Upper lobe of left lung (tissue), 6 donors: ENCODE data around the gene PUSL1. TPM values are rescaled to one million over a fixed set of nuclear protein-coding genes. Genes with fewer than 3 reads are reported as not detected.
A peak's percentile ranks its signal among the peaks of the same experiment; 100 is the strongest.

ENCODE experiments used
- ATAC-seq, 2 donors: fragments of 200-7000 bp; cut with Tn5 transposase; one replicate each; pipeline ENCODE4 v1.9.1; 2022; ENCODE audit warnings: mild to moderate bottlenecking in 2 of 2, moderate library complexity in 2 of 2; ENCODE audit not compliant: low FRiP score in 2 of 2
- DNase-seq, 2 donors: peaks; one replicate each; pipeline ENCODE4 v3.0.0-alpha.2; 2019 to 2020
- H3K27ac ChIP-seq, 4 donors: fragments of 200-600 bp; sonication (generic); one replicate each; pipeline ENCODE4 v1.5.1; 2016 to 2019
- H3K27me3 ChIP-seq, 4 donors: fragments of 200-600 bp; sonication (generic); one replicate each; pipeline ENCODE4 v1.5.1; 2017 to 2019
- H3K36me3 ChIP-seq, 4 donors: fragments of 200-600 bp; sonication (generic); one replicate each; pipeline ENCODE4 v1.5.1; 2016 to 2019
- H3K4me1 ChIP-seq, 4 donors: fragments of 200-600 bp; sonication (generic); one replicate each; pipeline ENCODE4 v1.5.1; 2018 to 2019
- H3K4me3 ChIP-seq, 4 donors: fragments of 200-600 bp; sonication (generic); one replicate each; pipeline ENCODE4 v1.5.1; 2017 to 2019; ENCODE audit warnings: mild to moderate bottlenecking in 2 of 4, moderate library complexity in 1 of 4
- H3K9me3 ChIP-seq, 4 donors: fragments of 200-600 bp; sonication (generic); one replicate each; pipeline ENCODE4 v1.5.1; 2018 to 2019
- CTCF ChIP-seq, 6 experiments: fragments of 450-650 bp in 4 of 6; fragments of 200-600 bp in 2 of 6; sonication (generic) in 2 of 6; IDR thresholded peaks; one replicate each; pipeline ENCODE4 v1.5.1; 2016 to 2019; ENCODE audit warnings: antibody characterized with exemption in 6 of 6
- EP300 ChIP-seq, 4 donors: sonication (generic); formaldehyde crosslinking; IDR thresholded peaks; one replicate each; pipeline ENCODE4 v1.5.1; 2017; ENCODE audit warnings: antibody characterized with exemption in 4 of 4, control low read depth in 2 of 4
- POLR2A ChIP-seq, 4 donors: fragments of 450-650 bp; IDR thresholded peaks; one replicate each; pipeline ENCODE4 v1.5.1; 2016 to 2017; ENCODE audit warnings: antibody characterized with exemption in 4 of 4, mild to moderate bottlenecking in 2 of 4
- POLR2AphosphoS5 ChIP-seq, 2 donors: sonication (generic); formaldehyde crosslinking; IDR thresholded peaks; one replicate each; pipeline ENCODE4 v1.5.1; 2017; ENCODE audit warnings: antibody characterized with exemption in 2 of 2
- WGBS, 2 donors: methylation state at CpG; one replicate each; pipeline ENCODE4 v1.1.5; 2017 to 2018; 5-methylcytosine and 5-hydroxymethylcytosine counted together
- total RNA-seq, 6 donors: library from RNA; depleted of rRNA in 4 of 6; stranded (reverse); fragments of >200 nt in 4 of 6; gene quantifications; one replicate each; pipeline versions ENCODE4 v1.1.0 to v1.2.1, GENCODE V29; 2016 to 2021
- donor health status: DM: no; HTN: no; CAD: no; lungs with moderate emphysema.
- donor health status: DM: no; HTN: yes; CAD: no; lungs with severe emphysema.

Gene PUSL1
- total RNA-seq, 6 donors from 2014 or later = 16.8 to 38.8 (median 23.0) TPM

GRCh38 chr1:1342061-1342562 lies 33.7 kb downstream of the PUSL1 start:
- WGBS, 2 donors = 94% methylated on average over 10 to 25 of the region's 28 CpGs
- H3K4me3 ChIP-seq = no peak overlapping the region
- H3K4me1 ChIP-seq = peaks cover 21 to 38% (median 31%) of the 10 kb centered on the region in 4 donors
- H3K9me3 ChIP-seq = no peaks in the 10 kb centered on the region
- DNase-seq = peak in 1 of 2 donors; percentile 83
- TF ChIP-seq CTCF (IDR thresholded peaks at IDR 0.05) (no peak), POLR2A (IDR thresholded peaks at IDR 0.05) (no peak), EP300 (IDR thresholded peaks at IDR 0.05) (no peak), POLR2AphosphoS5 (IDR thresholded peaks at IDR 0.05) (no peak)
- no peak for ATAC-seq
- no peaks in the 10 kb centered on the region for H3K27me3 ChIP-seq
- no peak overlapping the region for H3K27ac ChIP-seq
- peaks cover 3 to 49% (median 36%) of the 10 kb centered on the region in 4 donors for H3K36me3 ChIP-seq

GRCh38 chr1:1342584-1343115 lies 34.3 kb downstream of the PUSL1 start:
- peak in 1 of 2 donors; percentile 73 for DNase-seq
- 83 to 88% methylated on average over 14 to 18 of the region's 18 CpGs for WGBS, 2 donors
- Histone ChIP-seq H3K36me3 (peaks cover 3 to 44% (median 33%) of the 10 kb centered on the region in 4 donors), H3K9me3 (no peaks in the 10 kb centered on the region), H3K4me1 (peaks cover 27 to 43% (median 36%) of the 10 kb centered on the region in 4 donors), H3K27ac (no peak overlapping the region), H3K4me3 (no peak overlapping the region), H3K27me3 (no peaks in the 10 kb centered on the region)
- TF ChIP-seq POLR2A (IDR thresholded peaks at IDR 0.05) = no peak
- no peak for TF ChIP-seq CTCF (IDR thresholded peaks at IDR 0.05)
- no peak for TF ChIP-seq EP300 (IDR thresholded peaks at IDR 0.05)
- TF ChIP-seq POLR2AphosphoS5 (IDR thresholded peaks at IDR 0.05) = no peak
- ATAC-seq = no peak

DNA sequence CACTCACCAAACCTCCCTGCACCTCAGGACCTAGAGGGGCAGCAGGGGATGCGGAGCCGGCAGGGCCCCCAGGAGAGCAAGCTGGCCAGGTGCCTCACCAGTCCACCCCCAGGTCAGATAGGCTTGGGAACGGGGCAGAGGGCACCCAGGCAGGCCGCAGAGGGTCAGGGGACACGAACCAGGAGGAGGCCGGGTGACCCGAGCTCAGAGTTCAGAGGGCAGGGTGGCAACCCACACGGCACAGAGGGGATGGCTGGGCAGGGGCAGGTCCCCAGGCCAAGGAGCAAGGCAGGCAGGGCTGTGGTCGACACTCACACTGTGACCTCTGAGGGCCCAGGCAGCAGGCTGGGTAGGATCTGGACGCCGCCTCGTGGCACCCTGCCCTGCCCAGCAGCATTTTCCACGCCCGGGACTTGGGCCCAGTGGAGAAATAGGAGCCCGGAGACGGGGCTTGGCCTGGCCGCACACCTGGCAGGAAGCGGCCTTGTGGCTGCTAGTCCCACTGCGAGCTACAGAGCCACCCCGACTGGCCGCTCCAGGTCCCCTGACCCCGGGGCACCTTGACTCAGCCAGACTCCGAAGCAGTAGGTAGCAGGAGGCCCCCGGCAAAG lies 35.5 kb downstream of the PUSL1 start:
- H3K4me3 ChIP-seq = no peak overlapping the region
- no peak for TF ChIP-seq CTCF (IDR thresholded peaks at IDR 0.05)
- TF ChIP-seq EP300 (IDR thresholded peaks at IDR 0.05) = no peak
- no peak for TF ChIP-seq POLR2AphosphoS5 (IDR thresholded peaks at IDR 0.05)
- no peak for TF ChIP-seq POLR2A (IDR thresholded peaks at IDR 0.05)
- peak overlapping the region in 1 of 4 donors; percentile 49 for H3K27ac ChIP-seq
- peak in 1 of 2 donors; percentile 78 for DNase-seq
- H3K36me3 ChIP-seq = peaks cover 3 to 31% (median 21%) of the 10 kb centered on the region in 4 donors
- H3K4me1 ChIP-seq = peaks cover 33 to 53% (median 45%) of the 10 kb centered on the region in 4 donors
- ATAC-seq = no peak
- no peaks in the 10 kb centered on the region for H3K9me3 ChIP-seq
- 88 to 93% methylated on average over 18 to 24 of the region's 24 CpGs for WGBS, 2 donors
- no peaks in the 10 kb centered on the region for H3K27me3 ChIP-seq

DNA sequence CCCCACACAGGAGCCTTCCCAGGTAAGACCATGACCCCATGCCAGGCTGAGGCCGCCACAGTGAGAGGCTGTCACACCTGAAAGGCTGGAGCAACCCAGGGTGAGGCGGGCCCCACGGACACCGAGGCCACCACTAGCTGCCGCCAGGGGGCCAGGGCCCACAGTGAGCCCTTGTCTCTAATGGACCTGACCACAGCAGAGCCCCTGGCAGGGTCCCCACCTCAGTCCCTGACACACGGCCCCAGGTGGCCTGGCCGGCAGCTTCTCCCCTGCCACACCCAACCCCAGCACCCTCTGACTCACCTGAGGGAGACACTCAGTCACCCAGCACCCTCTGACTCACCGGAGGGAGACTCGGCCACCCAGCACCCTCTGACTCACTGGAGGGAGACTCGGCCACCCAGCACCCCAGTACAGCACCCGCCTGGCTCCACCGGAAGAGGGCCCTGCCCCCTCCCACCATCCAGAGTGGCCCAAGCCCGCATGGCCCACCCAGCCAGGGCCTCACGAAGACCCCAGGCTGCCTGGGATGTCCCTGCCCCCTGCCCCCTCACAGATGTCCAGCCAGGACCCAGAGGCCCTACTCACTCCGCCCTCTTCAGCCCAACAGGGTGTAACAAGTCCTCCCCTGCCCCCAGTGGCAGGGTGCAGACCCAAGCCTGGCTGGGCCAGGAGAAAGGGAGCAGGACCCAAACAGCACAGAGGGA lies 36.4 kb downstream of the PUSL1 start:
- H3K27me3 ChIP-seq = no peaks in the 10 kb centered on the region
- peaks cover 0 to 22% (median 12%) of the 10 kb centered on the region in 4 donors for H3K36me3 ChIP-seq
- peak in 3 of 6 experiments; percentile 35 to 57 (median 40) for TF ChIP-seq CTCF (IDR thresholded peaks at IDR 0.05)
- TF ChIP-seq POLR2AphosphoS5 (IDR thresholded peaks at IDR 0.05) = no peak
- peak; percentile 4 to 37 for ATAC-seq
- H3K4me1 ChIP-seq = peaks cover 33 to 53% (median 45%) of the 10 kb centered on the region in 4 donors
- no peaks in the 10 kb centered on the region for H3K9me3 ChIP-seq
- peak; percentile 53 to 86 for DNase-seq
- H3K27ac ChIP-seq = peak overlapping the region; percentile 40 to 89 (median 72)
- H3K4me3 ChIP-seq = peak overlapping the region in 1 of 4 donors; percentile 7
- 40 to 71% methylated on average over 1 to 13 of the region's 15 CpGs for WGBS, 2 donors
